Fibroblast of pulmonary artery (primary cell): ENCODE results near the gene GM2A.
A peak's percentile ranks its signal among the peaks of the same experiment; 100 is the strongest.

ENCODE experiments used
- DNase-seq: peaks from one replicate; pipeline ENCODE4 v3.0.0-alpha.2; 2010; ENCODE audit warnings: low read depth
- H3K4me3 ChIP-seq: replicated peaks from 2 replicates; pipeline ENCODE4 v1.5.1; 2011; ENCODE audit warnings: low read depth, mild to moderate bottlenecking, control low read depth, low read length, moderate library complexity
- TF ChIP-seq, protein P1 (sequence below): IDR thresholded peaks from 2 replicates; pipeline ENCODE4 v1.5.1; 2011; ENCODE audit warnings: mild to moderate bottlenecking, control low read depth, low read length, inconsistent platforms; ENCODE audit errors: missing control alignments

The GM2A gene

DNA sequence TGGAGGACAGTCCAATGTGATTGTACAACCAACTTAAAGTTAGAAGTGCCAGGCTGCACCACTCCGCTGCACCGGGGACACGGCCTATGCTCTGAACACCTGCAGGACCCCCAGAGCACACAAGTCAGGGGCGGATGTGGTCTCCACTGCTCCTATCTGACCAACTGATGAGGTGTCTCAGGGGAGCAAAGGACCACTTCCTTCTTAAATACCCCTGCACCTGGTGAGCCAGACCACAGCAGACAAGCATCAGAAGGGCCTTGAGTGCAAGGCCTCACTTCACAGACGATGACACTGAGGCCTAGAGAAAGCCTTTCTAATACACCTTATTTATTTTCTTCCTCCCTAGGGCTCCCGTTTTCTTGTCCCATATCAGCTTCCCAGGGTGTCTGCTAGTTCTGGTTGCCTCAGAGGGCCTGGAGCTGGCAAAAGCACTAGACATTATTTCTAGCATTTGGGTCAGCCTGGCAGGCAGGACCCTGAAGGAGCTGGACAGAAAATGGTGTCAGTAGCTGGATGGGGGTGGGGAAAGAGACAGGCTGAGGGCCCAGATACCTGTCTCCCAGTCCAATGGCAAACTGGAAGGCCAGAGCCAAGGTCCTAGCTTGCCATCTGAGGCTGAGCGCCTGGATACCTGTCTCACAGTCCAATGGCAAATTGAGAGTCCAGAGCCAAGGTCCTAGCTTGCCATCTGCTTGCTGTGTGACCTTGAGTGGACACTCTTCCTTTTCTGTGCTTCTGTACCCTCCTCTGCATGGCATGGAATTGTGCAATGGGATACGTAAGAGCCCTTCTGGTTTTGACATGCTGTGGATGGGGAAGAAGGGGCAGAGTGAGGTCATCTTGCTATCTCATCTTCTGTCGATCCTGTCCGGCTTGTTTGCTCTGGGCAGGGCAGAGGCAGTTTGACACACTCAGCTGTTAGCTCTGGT is 38.1 kb upstream of the GM2A start:
- no peak for DNase-seq
- H3K4me3 ChIP-seq = no peak overlapping the region
- TF ChIP-seq, protein P1, sequence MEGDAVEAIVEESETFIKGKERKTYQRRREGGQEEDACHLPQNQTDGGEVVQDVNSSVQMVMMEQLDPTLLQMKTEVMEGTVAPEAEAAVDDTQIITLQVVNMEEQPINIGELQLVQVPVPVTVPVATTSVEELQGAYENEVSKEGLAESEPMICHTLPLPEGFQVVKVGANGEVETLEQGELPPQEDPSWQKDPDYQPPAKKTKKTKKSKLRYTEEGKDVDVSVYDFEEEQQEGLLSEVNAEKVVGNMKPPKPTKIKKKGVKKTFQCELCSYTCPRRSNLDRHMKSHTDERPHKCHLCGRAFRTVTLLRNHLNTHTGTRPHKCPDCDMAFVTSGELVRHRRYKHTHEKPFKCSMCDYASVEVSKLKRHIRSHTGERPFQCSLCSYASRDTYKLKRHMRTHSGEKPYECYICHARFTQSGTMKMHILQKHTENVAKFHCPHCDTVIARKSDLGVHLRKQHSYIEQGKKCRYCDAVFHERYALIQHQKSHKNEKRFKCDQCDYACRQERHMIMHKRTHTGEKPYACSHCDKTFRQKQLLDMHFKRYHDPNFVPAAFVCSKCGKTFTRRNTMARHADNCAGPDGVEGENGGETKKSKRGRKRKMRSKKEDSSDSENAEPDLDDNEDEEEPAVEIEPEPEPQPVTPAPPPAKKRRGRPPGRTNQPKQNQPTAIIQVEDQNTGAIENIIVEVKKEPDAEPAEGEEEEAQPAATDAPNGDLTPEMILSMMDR = no peak

- H3K4me3 ChIP-seq = no peak overlapping the region
- TF ChIP-seq, protein P1 = no peak
These were observed 37.5 kb upstream of the GM2A start for GRCh38 chr5:151215546-151215880.

DNA sequence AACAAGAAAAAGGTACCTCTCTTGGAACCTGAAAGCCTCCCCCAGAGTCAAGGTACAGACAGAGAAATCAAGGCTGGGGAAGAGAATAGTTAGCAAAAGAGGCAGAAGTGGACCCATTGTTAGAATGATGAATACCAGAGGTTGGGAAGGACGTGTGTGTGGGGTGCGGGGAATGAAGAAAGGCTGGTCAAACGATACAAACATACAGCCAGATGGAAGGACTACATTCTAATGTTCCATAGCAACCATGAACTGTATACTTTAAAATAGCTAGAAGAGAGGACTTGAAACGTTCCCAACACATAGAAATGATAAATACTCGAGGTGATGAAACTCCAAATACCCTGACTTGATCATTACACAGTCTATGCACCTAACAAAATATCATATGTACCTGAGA is 36.2 kb upstream of the GM2A start:
- TF ChIP-seq, protein P1 = no peak

More at GRCh38 chr5:151215546-151215880, 37.5 kb upstream of the GM2A start:
- DNase-seq = no peak

GRCh38 chr5:151218177-151218576 is 34.8 kb upstream of the GM2A start:
- DNase-seq = no peak
- TF ChIP-seq, protein P1 = no peak
- H3K4me3 ChIP-seq = no peak overlapping the region

More for the DNA sequence above, 36.2 kb upstream of the GM2A start:
- no peak for DNase-seq
- H3K4me3 ChIP-seq = no peak overlapping the region

DNA sequence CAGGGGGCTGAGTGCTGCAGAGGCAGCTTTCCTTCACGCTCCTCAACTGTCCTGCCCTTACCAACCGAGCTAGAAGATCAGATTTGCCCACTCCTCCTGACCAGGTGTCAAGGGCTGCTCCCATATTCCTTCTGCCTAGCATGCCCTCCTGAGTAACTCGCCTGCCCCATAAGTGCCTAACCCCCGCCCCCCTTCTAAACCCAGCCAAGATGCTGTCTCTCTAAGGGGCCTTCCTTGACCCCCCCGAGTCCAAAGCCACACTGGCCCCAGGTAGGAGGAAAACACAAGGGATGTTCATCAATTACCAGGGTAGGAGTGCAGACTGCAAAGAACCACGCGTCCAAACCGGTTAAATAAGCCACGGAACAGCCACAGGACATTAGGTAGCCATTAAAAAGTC is 33.8 kb upstream of the GM2A start:
- TF ChIP-seq, protein P1 = no peak
- H3K4me3 ChIP-seq = no peak overlapping the region
- DNase-seq = no peak

GRCh38 chr5:151219789-151220188 is 33.2 kb upstream of the GM2A start:
- no peak overlapping the region for H3K4me3 ChIP-seq
- TF ChIP-seq, protein P1 = peak; percentile 43
- DNase-seq = no peak

- TF ChIP-seq, protein P1 = no peak
- DNase-seq = no peak
- no peak overlapping the region for H3K4me3 ChIP-seq
These were observed 31.4 kb upstream of the GM2A start for GRCh38 chr5:151221574-151221973.
